Spleen (tissue), 7 donors: ENCODE data around the gene HINT3.

Experiments
- POLR2A ChIP-seq, 3 donors: fragments of 450-650 bp; IDR thresholded peaks; one replicate each; pipeline ENCODE4 v1.5.1; 2017; ENCODE audit warnings: antibody characterized with exemption in 3 of 3, mild to moderate bottlenecking in 1 of 3
- POLR2AphosphoS5 ChIP-seq, 3 donors: sonication (generic); formaldehyde crosslinking; IDR thresholded peaks; one replicate each; pipeline ENCODE4 v1.5.1; 2017; ENCODE audit warnings: antibody characterized with exemption in 3 of 3
- TF ChIP-seq, protein P1 (sequence below), 11 experiments: fragments of 200-600 bp in 7 of 11; fragments of 450-650 bp in 4 of 11; sonication (generic) in 4 of 11; IDR thresholded peaks in 8 of 11; conservative IDR thresholded peaks in 3 of 11; 1 replicate in 7 of 11; 2 replicates in 4 of 11; pipeline versions ENCODE4 v1.4.0 to v1.8.0; 2016 to 2021; ENCODE audit warnings: antibody characterized with exemption in 11 of 11, inconsistent platforms in 4 of 11, mild to moderate bottlenecking in 1 of 11
- donor health status: DM: no; HTN: no; CAD: no; lungs with moderate emphysema.
- donor health status: DM: no; HTN: no; CAD: no.
- donor health status: DM: no; HTN: no; CAD: no.

GRCh38 chr6:125983246-125983945 lies 26.8 kb downstream of the HINT3 start:
- TF ChIP-seq, protein P1, sequence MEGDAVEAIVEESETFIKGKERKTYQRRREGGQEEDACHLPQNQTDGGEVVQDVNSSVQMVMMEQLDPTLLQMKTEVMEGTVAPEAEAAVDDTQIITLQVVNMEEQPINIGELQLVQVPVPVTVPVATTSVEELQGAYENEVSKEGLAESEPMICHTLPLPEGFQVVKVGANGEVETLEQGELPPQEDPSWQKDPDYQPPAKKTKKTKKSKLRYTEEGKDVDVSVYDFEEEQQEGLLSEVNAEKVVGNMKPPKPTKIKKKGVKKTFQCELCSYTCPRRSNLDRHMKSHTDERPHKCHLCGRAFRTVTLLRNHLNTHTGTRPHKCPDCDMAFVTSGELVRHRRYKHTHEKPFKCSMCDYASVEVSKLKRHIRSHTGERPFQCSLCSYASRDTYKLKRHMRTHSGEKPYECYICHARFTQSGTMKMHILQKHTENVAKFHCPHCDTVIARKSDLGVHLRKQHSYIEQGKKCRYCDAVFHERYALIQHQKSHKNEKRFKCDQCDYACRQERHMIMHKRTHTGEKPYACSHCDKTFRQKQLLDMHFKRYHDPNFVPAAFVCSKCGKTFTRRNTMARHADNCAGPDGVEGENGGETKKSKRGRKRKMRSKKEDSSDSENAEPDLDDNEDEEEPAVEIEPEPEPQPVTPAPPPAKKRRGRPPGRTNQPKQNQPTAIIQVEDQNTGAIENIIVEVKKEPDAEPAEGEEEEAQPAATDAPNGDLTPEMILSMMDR (IDR thresholded peaks at IDR 0.05 in 8 of 11, conservative IDR thresholded peaks at IDR 0.05 in 3 of 11) = no peak
- TF ChIP-seq POLR2AphosphoS5 (IDR thresholded peaks at IDR 0.05) (no peak), POLR2A (IDR thresholded peaks at IDR 0.05) (no peak)
